ENCODE data around the gene SAE1.

The SAE1 gene

GRCh38 chr19:47143322-47144073, 12.9 kb downstream of the SAE1 start:
- no peak for TF ChIP-seq CTCF (IDR thresholded peaks at IDR 0.05; ENCODE audit: borderline replicate concordance, extremely low read depth, low read length, poor library complexity, severe bottlenecking)
- no peak for TF ChIP-seq EZH2 (IDR thresholded peaks at IDR 0.05; ENCODE audit: borderline replicate concordance, low read depth, low read length, severe bottlenecking)

GRCh38 chr19:47144630-47145029, 14.0 kb downstream of the SAE1 start:
- TF ChIP-seq EZH2 (IDR thresholded peaks at IDR 0.05; ENCODE audit: borderline replicate concordance, low read depth, low read length, severe bottlenecking) (no peak), CTCF (IDR thresholded peaks at IDR 0.05; ENCODE audit: borderline replicate concordance, extremely low read depth, low read length, poor library complexity, severe bottlenecking) (no peak)
- Histone ChIP-seq H3K36me3 (ENCODE audit: insufficient read depth, low read length) (peaks cover 85% of the 10 kb centered on the region), H3K27ac (ENCODE audit: low read length) (no peak overlapping the region), H2AFZ (ENCODE audit: low read depth, low read length) (no peak overlapping the region), H3K9ac (ENCODE audit: low read depth, low read length) (no peak overlapping the region), H3K79me2 (ENCODE audit: insufficient read depth, low read length) (peaks cover 92% of the 10 kb centered on the region), H3K4me3 (ENCODE audit: low read depth in 1 of 2, low read length in 2 of 2) (no peak overlapping the region), H3K9me3 (ENCODE audit: insufficient read depth, low read length, severe bottlenecking) (no peaks in the 10 kb centered on the region), H3K4me1 (ENCODE audit: insufficient read depth, low read length) (no peaks in the 10 kb centered on the region), H3K4me2 (ENCODE audit: insufficient read depth, low read length) (no peak overlapping the region), H3K27me3 (ENCODE audit: insufficient read depth, low read length, poor library complexity) (no peaks in the 10 kb centered on the region), H4K20me1 (ENCODE audit: insufficient read depth, low read length) (peaks cover 60% of the 10 kb centered on the region)
- DNase-seq (no peak), ATAC-seq (ENCODE audit: insufficient read depth, low read depth) (no peak)

More at GRCh38 chr19:47143322-47144073, 12.9 kb downstream of the SAE1 start:
- peaks cover 94% of the 10 kb centered on the region for H3K79me2 ChIP-seq (ENCODE audit: insufficient read depth, low read length)
- peaks cover 61% of the 10 kb centered on the region for H4K20me1 ChIP-seq (ENCODE audit: insufficient read depth, low read length)
- peaks cover 84% of the 10 kb centered on the region for H3K36me3 ChIP-seq (ENCODE audit: insufficient read depth, low read length)
- no peak overlapping the region for H3K9ac ChIP-seq (ENCODE audit: low read depth, low read length)
- no peaks in the 10 kb centered on the region for H3K4me1 ChIP-seq (ENCODE audit: insufficient read depth, low read length)
- no peaks in the 10 kb centered on the region for H3K9me3 ChIP-seq (ENCODE audit: insufficient read depth, low read length, severe bottlenecking)
- no peak overlapping the region for H3K4me2 ChIP-seq (ENCODE audit: insufficient read depth, low read length)
- no peak overlapping the region for H3K4me3 ChIP-seq (ENCODE audit: low read depth in 1 of 2, low read length in 2 of 2)
- DNase-seq: no peak
- ATAC-seq (ENCODE audit: insufficient read depth, low read depth): no peak
- no peaks in the 10 kb centered on the region for H3K27me3 ChIP-seq (ENCODE audit: insufficient read depth, low read length, poor library complexity)
- H3K27ac ChIP-seq (ENCODE audit: low read length): no peak overlapping the region
- H2AFZ ChIP-seq (ENCODE audit: low read depth, low read length): no peak overlapping the region

GRCh38 chr19:47145639-47146486, 15.2 kb downstream of the SAE1 start:
- Histone ChIP-seq H3K9ac (ENCODE audit: low read depth, low read length) (no peak overlapping the region), H3K27ac (ENCODE audit: low read length) (no peak overlapping the region), H3K4me2 (ENCODE audit: insufficient read depth, low read length) (no peak overlapping the region)

More at GRCh38 chr19:47145639-47146486, 15.2 kb downstream of the SAE1 start:
- TF ChIP-seq CTCF (IDR thresholded peaks at IDR 0.05; ENCODE audit: borderline replicate concordance, extremely low read depth, low read length, poor library complexity, severe bottlenecking) (no peak), EZH2 (IDR thresholded peaks at IDR 0.05; ENCODE audit: borderline replicate concordance, low read depth, low read length, severe bottlenecking) (no peak)
- Histone ChIP-seq H2AFZ (ENCODE audit: low read depth, low read length) (no peak overlapping the region), H3K4me1 (ENCODE audit: insufficient read depth, low read length) (no peaks in the 10 kb centered on the region), H3K79me2 (ENCODE audit: insufficient read depth, low read length) (peaks cover 92% of the 10 kb centered on the region), H3K36me3 (ENCODE audit: insufficient read depth, low read length) (peaks cover 92% of the 10 kb centered on the region), H3K27me3 (ENCODE audit: insufficient read depth, low read length, poor library complexity) (no peaks in the 10 kb centered on the region), H3K9me3 (ENCODE audit: insufficient read depth, low read length, severe bottlenecking) (no peaks in the 10 kb centered on the region), H3K4me3 (ENCODE audit: low read depth in 1 of 2, low read length in 2 of 2) (no peak overlapping the region), H4K20me1 (ENCODE audit: insufficient read depth, low read length) (peaks cover 66% of the 10 kb centered on the region)
- ATAC-seq (ENCODE audit: insufficient read depth, low read depth) (peak; percentile 86), DNase-seq (no peak)

All from DND-41 (cell line).